Measurements from ENCODE around the gene IL1RAPL2.

The IL1RAPL2 gene

DNA sequence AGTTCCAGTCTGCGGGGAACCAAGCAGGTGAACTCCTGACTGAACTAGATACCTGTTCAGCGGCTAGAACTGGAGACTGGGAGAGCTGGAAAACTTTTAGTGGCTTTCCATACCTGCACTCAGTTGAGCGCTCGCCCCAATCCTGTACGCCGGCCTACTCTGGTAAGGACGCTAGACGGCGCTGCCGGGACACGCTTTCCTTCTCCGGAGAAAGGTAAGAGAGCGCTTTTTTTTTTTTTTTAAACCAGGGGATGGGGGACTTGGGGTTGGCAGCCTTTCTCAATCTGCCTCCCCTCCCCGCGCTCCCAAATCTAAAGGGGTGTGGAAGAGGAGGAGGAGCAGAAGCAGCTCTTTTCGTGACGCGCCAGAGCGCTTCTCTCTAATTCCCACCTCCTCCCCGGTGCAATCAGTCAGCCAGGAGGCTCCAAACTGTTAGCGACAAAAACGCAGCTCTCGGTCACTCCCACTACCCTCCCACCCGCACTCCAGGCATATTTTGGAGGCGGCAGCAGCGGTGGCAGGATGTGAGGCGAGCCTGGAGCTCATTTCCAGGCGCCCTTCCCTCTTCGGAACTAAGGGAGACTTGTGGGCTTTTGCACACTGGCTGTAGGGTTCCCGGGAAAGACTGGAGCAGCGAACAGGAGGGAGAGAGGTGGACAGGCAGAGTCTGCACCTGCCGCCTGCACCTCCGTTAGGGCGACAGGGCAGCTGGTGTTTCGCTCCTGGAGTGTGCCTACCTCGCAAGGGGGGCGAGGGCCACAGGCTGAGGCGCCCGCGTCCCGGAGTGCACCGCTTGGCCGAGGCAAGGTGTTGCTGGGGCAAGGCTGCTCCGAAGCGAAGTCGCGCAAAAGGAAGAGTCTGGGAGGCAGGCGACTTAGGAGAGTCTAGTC is at the start of gene IL1RAPL2:
Gene IL1RAPL2, plus strand, starts transcription at position 409 of the 890 bp plus-strand sequence.
- no peaks in the 10 kb centered on the region for H3K9me3 ChIP-seq (ENCODE audit: control insufficient read depth, insufficient read depth, low read length)
- no peak within 1 kb of the TSS for H3K4me2 ChIP-seq (ENCODE audit: low read length)
- H3K79me2 ChIP-seq (ENCODE audit: control insufficient read depth, low read length) = no peaks in the 10 kb centered on the region
- no peaks in the 10 kb centered on the region for H3K36me3 ChIP-seq (ENCODE audit: control insufficient read depth, low read length)
- H3F3A ChIP-seq (ENCODE audit: control insufficient read depth, insufficient read depth) = no peaks in the 10 kb centered on the region
- no peak within 1 kb of the TSS for H3K4me3 ChIP-seq (ENCODE audit: low read length)
- no peak for TF ChIP-seq CTCF (IDR thresholded peaks at IDR 0.05; ENCODE audit: low read depth, low read length, poor library complexity, severe bottlenecking)
- no peaks in the 10 kb centered on the region for H3K9me2 ChIP-seq (replicated peaks; ENCODE audit: control insufficient read depth, low read length)
- no peaks in the 10 kb centered on the region for H3K4me1 ChIP-seq (ENCODE audit: control insufficient read depth, low read length)
- H3K27ac ChIP-seq (ENCODE audit: low read depth, low read length) = no peak within 1 kb of the TSS
- no peaks in the 10 kb centered on the region for H4K20me1 ChIP-seq (ENCODE audit: control insufficient read depth, insufficient read depth, low read depth, low read length)
- no peaks in the 10 kb centered on the region for H3K27me3 ChIP-seq (ENCODE audit: control insufficient read depth, low read length)

GRCh38 chrX:104522386-104522785 is 43.6 kb upstream of the IL1RAPL2 start:
- H3K4me3 ChIP-seq (ENCODE audit: low read length) = no peak overlapping the region
- no peak overlapping the region for H3K4me2 ChIP-seq (ENCODE audit: low read length)
- no peaks in the 10 kb centered on the region for H3K9me3 ChIP-seq (ENCODE audit: control insufficient read depth, insufficient read depth, low read length)
- no peaks in the 10 kb centered on the region for H3K79me2 ChIP-seq (ENCODE audit: control insufficient read depth, low read length)
- H3K36me3 ChIP-seq (ENCODE audit: control insufficient read depth, low read length) = no peaks in the 10 kb centered on the region
- H3F3A ChIP-seq (ENCODE audit: control insufficient read depth, insufficient read depth) = no peaks in the 10 kb centered on the region
- no peak overlapping the region for H3K27ac ChIP-seq (ENCODE audit: low read depth, low read length)
- no peaks in the 10 kb centered on the region for H3K27me3 ChIP-seq (ENCODE audit: control insufficient read depth, low read length)
- TF ChIP-seq EZH2phosphoT487 (IDR thresholded peaks at IDR 0.05; ENCODE audit: borderline replicate concordance, low read length) = no peak
- TF ChIP-seq CTCF (IDR thresholded peaks at IDR 0.05; ENCODE audit: low read depth, low read length, poor library complexity, severe bottlenecking) = no peak
- no peaks in the 10 kb centered on the region for H3K4me1 ChIP-seq (ENCODE audit: control insufficient read depth, low read length)
- H3K9me2 ChIP-seq (replicated peaks; ENCODE audit: control insufficient read depth, low read length) = no peaks in the 10 kb centered on the region
- no peaks in the 10 kb centered on the region for H4K20me1 ChIP-seq (ENCODE audit: control insufficient read depth, insufficient read depth, low read depth, low read length)

DNA sequence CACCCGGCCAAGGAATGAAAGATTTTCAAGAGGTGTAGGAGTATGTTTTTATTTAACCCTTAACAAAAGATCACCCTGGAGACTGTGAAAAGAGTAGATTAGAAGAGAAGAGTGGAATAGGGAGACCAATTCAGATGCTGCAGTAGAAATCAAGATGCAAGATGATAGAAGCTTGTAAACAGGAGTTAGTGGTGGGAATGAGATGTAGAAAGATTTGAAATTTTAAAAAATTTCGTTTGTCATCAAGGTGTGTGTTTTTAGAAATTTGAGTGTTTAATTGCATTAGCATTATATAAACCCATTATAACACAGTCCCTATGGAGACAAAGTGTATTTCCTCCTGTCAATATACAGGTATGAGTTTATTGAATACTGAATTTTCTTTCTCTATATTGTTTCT is 42.1 kb upstream of the IL1RAPL2 start:
- Histone ChIP-seq H3K4me3 (ENCODE audit: low read length) (no peak overlapping the region), H3K79me2 (ENCODE audit: control insufficient read depth, low read length) (no peaks in the 10 kb centered on the region), H3K4me1 (ENCODE audit: control insufficient read depth, low read length) (no peaks in the 10 kb centered on the region), H3K27ac (ENCODE audit: low read depth, low read length) (no peak overlapping the region), H4K20me1 (ENCODE audit: control insufficient read depth, insufficient read depth, low read depth, low read length) (no peaks in the 10 kb centered on the region), H3K27me3 (ENCODE audit: control insufficient read depth, low read length) (no peaks in the 10 kb centered on the region), H3K36me3 (ENCODE audit: control insufficient read depth, low read length) (no peaks in the 10 kb centered on the region), H3F3A (ENCODE audit: control insufficient read depth, insufficient read depth) (no peaks in the 10 kb centered on the region), H3K9me3 (ENCODE audit: control insufficient read depth, insufficient read depth, low read length) (no peaks in the 10 kb centered on the region), H3K9me2 (replicated peaks; ENCODE audit: control insufficient read depth, low read length) (no peaks in the 10 kb centered on the region), H3K4me2 (ENCODE audit: low read length) (no peak overlapping the region)
- TF ChIP-seq CTCF (IDR thresholded peaks at IDR 0.05; ENCODE audit: low read depth, low read length, poor library complexity, severe bottlenecking) = no peak

All from DOHH2 (cell line).